WTC11 (cell line): ENCODE measurements around the gene AKAP7. TPM values are rescaled to one million over a fixed set of nuclear protein-coding genes. Genes with fewer than 3 reads are reported as not detected.

Source experiments
- ATAC-seq: fragments of 200-7000 bp; cut with Tn5 transposase; 2 replicates; pipeline ENCODE4 v1.10.0; 2021; ENCODE audit warnings: mild to moderate bottlenecking, moderate library complexity
- CTCF ChIA-PET: fragments of 300-600 bp; sonication (Branson Sonifier 250); formaldehyde crosslinking; loops from one replicate; lab custom pipeline; 2021; ENCODE audit warnings: antibody characterized with exemption; lab: Charles Lee
- POLR2A ChIA-PET: fragments of 350-600 bp; sonication (Branson Sonifier 250); formaldehyde crosslinking; loops from one replicate; lab custom pipeline; 2021; ENCODE audit warnings: antibody characterized with exemption; lab: Charles Lee
- DNase-seq: peaks from one replicate; pipeline ENCODE4 v3.0.0; 2021; ENCODE audit warnings: low spot score
- H3K27ac Mint-ChIP-seq: 2 replicates; pipeline ENCODE4 v1.8.0; 2021; ENCODE audit warnings: mixed read lengths
- H3K27me3 Mint-ChIP-seq: 2 replicates; pipeline ENCODE4 v1.8.0; 2021; ENCODE audit warnings: low read depth, mild to moderate bottlenecking, moderate library complexity, mixed read lengths
- H3K36me3 Mint-ChIP-seq: 2 replicates; pipeline ENCODE4 v1.8.0; 2021; ENCODE audit warnings: mixed read lengths
- H3K4me1 Mint-ChIP-seq: 2 replicates; pipeline ENCODE4 v1.8.0; 2022; ENCODE audit warnings: mixed read lengths
- H3K4me3 Mint-ChIP-seq: 2 replicates; pipeline ENCODE4 v1.8.0; 2021; ENCODE audit warnings: mild to moderate bottlenecking, moderate library complexity, mixed read lengths
- H3K9me3 Mint-ChIP-seq: 2 replicates; pipeline ENCODE4 v1.8.0; 2021; ENCODE audit warnings: mixed read lengths
- AR ChIP-seq: fragments of 250-450 bp; sonication (Bioruptor Pico); IDR thresholded peaks from 2 replicates; pipeline ENCODE4 v1.9.0; 2021; ENCODE audit warnings: mild to moderate bottlenecking
- ATF2 ChIP-seq: sonication (generic); formaldehyde crosslinking; IDR thresholded peaks from 2 replicates; pipeline ENCODE4 v1.8.1; 2022; ENCODE audit warnings: low read depth, missing genetic modification reagents, borderline replicate concordance
- ATF3 ChIP-seq: sonication (generic); formaldehyde crosslinking; conservative IDR thresholded peaks from 2 replicates; pipeline ENCODE4 v1.8.1; 2022; ENCODE audit warnings: mild to moderate bottlenecking, missing genetic modification reagents
- ATF6 ChIP-seq: sonication (generic); formaldehyde crosslinking; IDR thresholded peaks from 2 replicates; pipeline ENCODE4 v1.8.1; 2023; ENCODE audit warnings: mild to moderate bottlenecking, missing genetic modification reagents
- FOXJ3 ChIP-seq: sonication (generic); formaldehyde crosslinking; IDR thresholded peaks from 2 replicates; pipeline ENCODE4 v1.9.0; 2021; ENCODE audit warnings: missing genetic modification reagents, mild to moderate bottlenecking, borderline replicate concordance
- HMGA2 ChIP-seq: fragments of 250-450 bp; sonication (Bioruptor Pico); IDR thresholded peaks from 2 replicates; pipeline ENCODE4 v1.4.0; 2021; ENCODE audit warnings: mild to moderate bottlenecking, moderate library complexity
- IRF2 ChIP-seq: sonication (generic); formaldehyde crosslinking; IDR thresholded peaks from 2 replicates; pipeline ENCODE4 v1.8.0; 2022; ENCODE audit warnings: low read depth, missing genetic modification reagents, borderline replicate concordance
- NFATC4 ChIP-seq: fragments of 250-450 bp; sonication (Bioruptor Pico); IDR thresholded peaks from 2 replicates; pipeline ENCODE4 v1.9.0; 2021; ENCODE audit warnings: mild to moderate bottlenecking
- NFE2L1 ChIP-seq: sonication (generic); formaldehyde crosslinking; IDR thresholded peaks from 2 replicates; pipeline ENCODE4 v1.8.1; 2023; ENCODE audit warnings: missing genetic modification reagents
- RELA ChIP-seq: sonication (generic); formaldehyde crosslinking; IDR thresholded peaks from 2 replicates; pipeline ENCODE4 v1.8.1; 2022; ENCODE audit warnings: missing genetic modification reagents, mild to moderate bottlenecking, borderline replicate concordance
- TP53 ChIP-seq: sonication (generic); formaldehyde crosslinking; IDR thresholded peaks from 2 replicates; pipeline ENCODE4 v1.8.1; 2023; ENCODE audit warnings: mild to moderate bottlenecking, missing genetic modification reagents
- ZNF121 ChIP-seq: sonication (generic); formaldehyde crosslinking; IDR thresholded peaks from 2 replicates; pipeline ENCODE4 v1.8.0; 2023; ENCODE audit warnings: missing genetic modification reagents
- ZNF281 ChIP-seq: sonication (generic); formaldehyde crosslinking; IDR thresholded peaks from 2 replicates; pipeline ENCODE4 v1.8.0; 2023; ENCODE audit warnings: mild to moderate bottlenecking, missing genetic modification reagents
- ZNF512 ChIP-seq: sonication (generic); formaldehyde crosslinking; IDR thresholded peaks from 2 replicates; pipeline ENCODE4 v1.8.1; 2022; ENCODE audit warnings: missing genetic modification reagents, borderline replicate concordance
- ZSCAN18 ChIP-seq: fragments of 250-450 bp; sonication (Bioruptor Pico); IDR thresholded peaks from 2 replicates; pipeline ENCODE4 v2.1.2; 2022; ENCODE audit warnings: mild to moderate bottlenecking, moderate library complexity
- total RNA-seq: library from RNA; stranded (reverse); gene quantifications from 3 replicates; pipeline ENCODE4 v1.2.3, GENCODE V29; 2021

The AKAP7 gene
- total RNA-seq, 1 experiment from 2014 or later, result 10.9 TPM

GRCh38 chr6:131226459-131227157, 91.3 kb downstream of the AKAP7 start:
- Mint-ChIP-seq H3K4me1 (peaks cover 31% of the 10 kb centered on the region), H3K27ac (no peak overlapping the region; the same call in 1 of the 2 replicates), H3K36me3 (peaks cover 5% of the 10 kb centered on the region), H3K4me3 (no peak overlapping the region), H3K9me3 (peaks cover 8% of the 10 kb centered on the region)
- no peak for ATAC-seq
- TF ChIP-seq HMGA2, result no peak
- no peak for TF ChIP-seq IRF2 (CRISPR knock-in tag)
- no peak for TF ChIP-seq RELA (CRISPR knock-in tag)
- no peak for TF ChIP-seq NFATC4 (CRISPR knock-in tag)
- no peak for TF ChIP-seq ATF2 (CRISPR knock-in tag)
- TF ChIP-seq ZSCAN18 (CRISPR knock-in tag), result no peak
- TF ChIP-seq ZNF512 (CRISPR knock-in tag), result no peak
- no peak for TF ChIP-seq ATF3 (CRISPR knock-in tag)
- no peak for TF ChIP-seq ATF6 (CRISPR knock-in tag)
- no peak for TF ChIP-seq ZNF121 (CRISPR knock-in tag)
- TF ChIP-seq NFE2L1 (CRISPR knock-in tag), result no peak
- no peak for TF ChIP-seq TP53
- no peak for TF ChIP-seq AR (CRISPR knock-in tag)
- no peak for TF ChIP-seq FOXJ3
- TF ChIP-seq, all 79 proteins: peak for 0
- DNase-seq, result no peak
- no peaks in the 10 kb centered on the region for H3K27me3 Mint-ChIP-seq
- POLR2A ChIA-PET, result no interaction called here
- CTCF ChIA-PET, result interaction anchor here (1.3 to 1.4 kb wide), 2 partner anchors 27 to 293 kb away, joined by 6 read pairs; no protein-coding TSS in a partner anchor

- Mint-ChIP-seq H3K27ac (no peak overlapping the region), H3K36me3 (no peaks in the 10 kb centered on the region), H3K27me3 (no peaks in the 10 kb centered on the region), H3K4me3 (no peak overlapping the region), H3K9me3 (peaks cover 4% of the 10 kb centered on the region; the same call in 1 of the 2 replicates), H3K4me1 (peaks cover 31% of the 10 kb centered on the region)
- ChIA-PET POLR2A (no interaction called here), CTCF (interaction anchor here (1.4 kb wide), 1 partner anchor 292 kb away, joined by 6 read pairs; no protein-coding TSS in a partner anchor)
- TF ChIP-seq ATF6 (CRISPR knock-in tag) (no peak), ZNF281 (CRISPR knock-in tag) (no peak)
- DNase-seq (no peak), ATAC-seq (no peak)
Measured at GRCh38 chr6:131227158-131227543, 91.9 kb downstream of the AKAP7 start.
